GM12875 (cell line): Measurements from ENCODE around the gene CCDC77.
A peak's percentile ranks its signal among the peaks of the same experiment; 100 is the strongest.
"Not testable (repeated sequence)": the region's sequence is repeated elsewhere in the genome, so short reads cannot be mapped to it uniquely, and the experiment has no call there.

ENCODE experiments used
- H3K4me3 ChIP-seq: one replicate; pipeline ENCODE4 v1.5.1; 2011; ENCODE audit warnings: low read depth, low read length, control low read depth
- TF ChIP-seq, protein P1 (sequence below): IDR thresholded peaks from 2 replicates; pipeline ENCODE4 v1.5.1; 2011; ENCODE audit warnings: low read depth, mild to moderate bottlenecking, control low read depth, inconsistent platforms, low read length, moderate library complexity, borderline replicate concordance; ENCODE audit not compliant: insufficient read depth

Gene CCDC77

DNA sequence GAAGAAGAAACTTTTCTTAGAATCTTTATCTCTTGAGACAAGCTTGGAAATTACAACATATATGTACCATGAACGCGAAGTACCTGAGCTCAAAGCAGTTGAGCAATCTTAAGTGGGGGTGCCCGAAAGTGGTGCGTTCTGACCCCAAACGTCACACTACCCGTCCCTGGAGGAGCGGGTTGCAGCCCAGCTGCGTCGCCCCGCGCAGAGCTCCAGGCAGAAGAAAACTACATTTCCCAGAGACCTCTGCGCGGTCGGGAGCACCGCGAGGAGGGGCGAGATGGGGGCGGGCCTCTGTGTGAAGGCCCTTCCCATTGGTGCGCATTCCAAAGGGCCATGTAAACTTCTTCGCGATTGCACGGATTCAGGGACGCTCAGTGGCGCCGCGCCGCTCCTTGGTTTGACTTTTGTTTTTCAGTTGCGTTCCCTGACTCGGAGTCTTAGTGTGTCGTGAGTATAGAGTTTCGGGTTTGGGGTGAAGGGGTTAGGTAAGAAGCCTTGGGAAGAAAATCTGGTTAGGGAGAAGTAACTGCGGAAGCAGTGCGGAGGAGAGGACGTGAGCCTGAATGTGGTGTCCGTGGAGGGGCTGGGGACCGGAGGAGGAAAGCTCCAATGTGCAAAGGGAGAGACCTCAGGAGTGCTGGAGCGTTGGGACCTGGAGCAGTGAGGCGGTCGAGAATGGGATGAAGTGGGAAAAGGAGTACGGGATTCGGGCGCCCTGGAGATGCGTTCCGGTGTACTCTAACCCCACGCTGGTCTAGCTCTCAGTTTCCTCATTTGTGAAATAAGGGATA is at the start of gene CCDC77:
TSS of gene CCDC77 (plus strand) at position 410 of the 794 bp plus-strand sequence. CDS start 7,740 bp downstream, outside the sequence.
- TF ChIP-seq, protein P1, sequence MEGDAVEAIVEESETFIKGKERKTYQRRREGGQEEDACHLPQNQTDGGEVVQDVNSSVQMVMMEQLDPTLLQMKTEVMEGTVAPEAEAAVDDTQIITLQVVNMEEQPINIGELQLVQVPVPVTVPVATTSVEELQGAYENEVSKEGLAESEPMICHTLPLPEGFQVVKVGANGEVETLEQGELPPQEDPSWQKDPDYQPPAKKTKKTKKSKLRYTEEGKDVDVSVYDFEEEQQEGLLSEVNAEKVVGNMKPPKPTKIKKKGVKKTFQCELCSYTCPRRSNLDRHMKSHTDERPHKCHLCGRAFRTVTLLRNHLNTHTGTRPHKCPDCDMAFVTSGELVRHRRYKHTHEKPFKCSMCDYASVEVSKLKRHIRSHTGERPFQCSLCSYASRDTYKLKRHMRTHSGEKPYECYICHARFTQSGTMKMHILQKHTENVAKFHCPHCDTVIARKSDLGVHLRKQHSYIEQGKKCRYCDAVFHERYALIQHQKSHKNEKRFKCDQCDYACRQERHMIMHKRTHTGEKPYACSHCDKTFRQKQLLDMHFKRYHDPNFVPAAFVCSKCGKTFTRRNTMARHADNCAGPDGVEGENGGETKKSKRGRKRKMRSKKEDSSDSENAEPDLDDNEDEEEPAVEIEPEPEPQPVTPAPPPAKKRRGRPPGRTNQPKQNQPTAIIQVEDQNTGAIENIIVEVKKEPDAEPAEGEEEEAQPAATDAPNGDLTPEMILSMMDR, result no peak

GRCh38 chr12:356276-356988 is 45.0 kb upstream of the CCDC77 start:
- no peak overlapping the region for H3K4me3 ChIP-seq
- TF ChIP-seq, protein P1, result no peak

More for the DNA sequence above, at the start of gene CCDC77:
- H3K4me3 ChIP-seq, result peak within 1 kb of the TSS; percentile 82

GRCh38 chr12:359091-359490 is 42.4 kb upstream of the CCDC77 start:
- TF ChIP-seq, protein P1, result no peak
- H3K4me3 ChIP-seq, result no peak overlapping the region

GRCh38 chr12:366820-367219 is 34.6 kb upstream of the CCDC77 start:
- H3K4me3 ChIP-seq, result no peak overlapping the region
- TF ChIP-seq, protein P1, result no peak

GRCh38 chr12:367972-368371 is 33.5 kb upstream of the CCDC77 start:
- TF ChIP-seq, protein P1, result no peak

DNA sequence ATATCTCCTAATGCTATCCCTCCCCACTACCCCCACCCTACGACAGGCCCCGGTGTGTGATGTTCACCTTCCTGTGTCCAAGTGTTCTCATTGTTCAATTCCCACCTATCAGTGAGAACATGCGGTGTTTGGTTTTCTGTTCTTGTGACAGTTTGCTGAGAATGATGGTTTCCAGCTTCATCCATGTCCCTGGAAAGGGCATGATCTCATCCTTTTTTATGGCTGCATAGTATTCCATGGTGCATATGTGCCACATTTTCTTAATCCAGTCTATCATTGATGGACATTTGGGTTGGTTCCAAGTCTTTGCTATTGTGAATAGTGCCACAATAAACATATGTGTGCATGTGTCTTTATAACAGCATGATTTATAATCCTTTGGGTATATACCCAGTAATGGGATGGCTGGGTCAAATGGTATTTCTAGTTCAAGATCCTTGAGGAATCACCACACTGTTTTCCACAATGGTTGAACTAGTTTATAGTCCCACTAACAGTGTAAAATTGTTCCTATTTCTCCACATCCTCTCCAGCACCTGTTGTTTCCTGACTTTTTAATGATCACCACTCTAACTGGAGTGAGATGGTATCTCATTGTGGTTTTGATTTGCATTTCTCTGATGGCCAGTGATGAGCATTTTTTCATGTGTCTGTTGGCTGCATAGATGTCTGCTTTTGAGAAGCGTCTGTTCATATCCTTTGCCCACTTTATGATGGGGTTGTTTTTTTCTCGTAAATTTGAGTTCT is 30.5 kb upstream of the CCDC77 start:
- H3K4me3 ChIP-seq, result not testable (repeated sequence)

More at GRCh38 chr12:367972-368371, 33.5 kb upstream of the CCDC77 start:
- H3K4me3 ChIP-seq, result no peak overlapping the region

DNA sequence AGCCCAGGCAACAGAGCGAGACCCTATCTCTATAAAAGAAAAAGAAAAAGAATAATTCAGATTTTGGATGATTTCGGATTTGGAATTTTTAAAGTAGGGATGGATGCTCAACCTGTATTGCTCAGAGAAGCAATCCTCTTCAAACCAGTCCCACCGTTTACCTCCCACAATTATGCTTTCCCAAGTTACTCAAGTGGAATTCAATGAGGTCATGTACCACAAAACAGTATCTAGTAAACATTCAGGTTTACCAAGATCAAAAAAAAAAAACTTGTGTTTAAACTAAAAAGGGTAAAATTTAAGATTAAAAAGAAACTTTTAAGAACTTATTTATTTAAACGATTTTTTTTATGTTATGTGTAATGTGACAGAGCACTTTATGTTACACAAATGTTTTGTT is 14.8 kb upstream of the CCDC77 start:
- H3K4me3 ChIP-seq, result no peak overlapping the region
- TF ChIP-seq, protein P1, result no peak
